Forelimb muscle (tissue), 1 donor: Measurements from ENCODE around the gene DNTTIP2. TPM values are rescaled to one million over a fixed set of nuclear protein-coding genes. Genes with fewer than 3 reads are reported as not detected.
"Not testable (repeated sequence)": the region's sequence is repeated elsewhere in the genome, so short reads cannot be mapped to it uniquely, and the experiment has no call there.

Source experiments
- DNase-seq: peaks from one replicate; pipeline ENCODE4 v3.0.0-alpha.2; 2013; ENCODE audit warnings: low read depth
- polyA plus RNA-seq: library from polyadenylated mRNA; unstranded; fragments of 120-200 nt; gene quantifications from one replicate; pipeline ENCODE4 v1.2.1, GENCODE V29; 2013; ENCODE audit not compliant: insufficient read length

DNTTIP2 gene
- polyA plus RNA-seq, 1 donor, result 40.3 TPM

- DNase-seq, result no peak
These were observed 1.5 kb downstream of the DNTTIP2 start for GRCh38 chr1:93877529-93877928.

GRCh38 chr1:93876244-93876643 is 2.8 kb downstream of the DNTTIP2 start:
- DNase-seq, result no peak

GRCh38 chr1:93874025-93874651 is 4.9 kb downstream of the DNTTIP2 start:
- no peak for DNase-seq

GRCh38 chr1:93871366-93871765 is 7.6 kb downstream of the DNTTIP2 start:
- DNase-seq, result no peak

DNA sequence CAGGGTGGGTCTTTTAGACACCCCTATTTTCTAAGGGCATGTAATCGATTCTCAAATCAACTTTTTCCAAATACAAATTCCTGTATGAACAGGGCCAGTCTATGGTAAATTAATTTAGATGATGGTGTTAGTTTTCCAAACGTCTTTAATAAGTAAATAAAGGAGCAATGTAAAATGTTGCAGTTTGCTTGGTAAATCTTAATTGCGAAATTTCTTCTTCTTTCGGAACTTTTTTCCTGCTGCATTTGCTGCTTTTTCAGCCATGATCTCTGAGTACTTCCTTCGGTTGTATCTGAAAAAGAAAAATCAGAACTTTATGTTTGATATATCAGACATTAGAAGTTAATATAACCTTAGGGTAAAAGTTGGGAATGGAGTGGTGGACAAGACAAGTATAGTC is 9.4 kb downstream of the DNTTIP2 start:
- DNase-seq, result no peak

DNA sequence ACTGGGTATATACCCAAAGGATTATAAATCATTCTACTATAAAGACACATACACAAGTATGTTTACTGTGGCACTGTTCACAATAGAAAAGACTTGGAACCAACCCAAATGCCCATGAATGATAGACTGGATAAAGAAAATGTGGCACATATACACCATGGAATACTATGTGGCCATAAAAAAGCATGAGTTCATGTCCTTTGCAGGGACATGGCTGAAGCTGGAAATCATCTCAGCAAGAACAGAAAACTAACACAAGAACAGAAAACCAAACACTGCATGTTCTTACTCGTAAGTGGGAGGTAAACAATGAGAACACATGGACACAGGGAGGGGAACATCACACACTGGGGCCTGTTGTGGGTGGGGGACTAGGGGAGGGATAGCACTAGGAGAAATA is 10.5 kb downstream of the DNTTIP2 start:
- DNase-seq, result not testable (repeated sequence)

DNA sequence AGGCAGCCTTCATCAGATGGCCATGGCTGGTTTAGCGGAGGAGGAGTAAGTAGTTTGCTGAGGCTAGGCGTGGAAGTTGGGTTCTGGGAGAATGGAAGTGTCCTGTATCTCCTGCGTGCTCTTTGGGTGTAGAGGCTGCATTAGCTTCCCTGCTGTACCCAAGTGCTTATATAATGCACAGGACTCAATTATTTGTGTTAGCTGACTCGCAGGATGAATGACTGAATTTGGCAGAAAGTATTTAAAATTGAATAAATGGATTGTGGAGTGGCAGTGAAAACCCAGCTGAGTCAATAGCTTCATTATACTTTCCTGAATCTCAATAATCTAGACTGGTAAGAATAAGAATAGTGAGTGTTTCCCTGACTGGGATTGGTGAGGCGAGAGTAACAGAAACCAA is 13.8 kb downstream of the DNTTIP2 start:
- no peak for DNase-seq

DNA sequence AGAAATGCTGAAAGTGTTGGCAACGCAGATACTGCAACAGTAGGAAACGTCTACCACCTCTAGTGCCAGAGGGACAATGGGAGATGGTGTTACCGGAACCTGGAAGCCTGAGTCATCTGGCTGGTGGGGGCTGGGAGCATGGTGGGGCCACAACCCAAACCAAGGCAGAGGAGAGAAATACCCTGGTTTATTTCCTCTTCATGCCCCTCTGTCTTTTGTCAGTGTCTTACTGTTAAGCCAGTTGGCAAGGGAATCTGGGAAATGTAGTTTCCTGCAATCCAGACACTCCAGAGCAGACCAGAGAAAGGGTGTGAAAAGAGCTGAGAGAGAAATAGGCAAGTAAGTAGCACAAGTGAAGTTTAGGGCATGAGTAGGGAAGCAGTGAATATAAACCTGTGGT is 14.8 kb downstream of the DNTTIP2 start:
- no peak for DNase-seq

DNA sequence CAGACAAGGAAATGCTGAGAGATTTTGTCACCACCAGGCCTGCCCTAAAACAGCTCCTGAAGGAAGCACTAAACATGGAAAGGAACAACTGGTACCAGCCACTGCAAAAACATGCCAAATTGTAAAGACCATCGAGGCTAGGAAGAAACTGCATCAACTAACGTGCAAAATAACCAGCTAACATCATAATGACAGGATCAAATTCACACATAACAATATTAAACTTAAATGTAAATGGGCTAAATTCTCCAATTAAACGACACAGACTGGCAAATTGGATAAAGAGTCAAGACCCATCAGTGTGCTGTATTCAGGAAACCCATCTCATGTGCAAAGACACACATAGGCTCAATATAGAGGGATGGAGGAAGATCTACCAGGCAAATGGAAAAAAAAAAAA is 21.4 kb downstream of the DNTTIP2 start:
- not testable (repeated sequence) for DNase-seq

- DNase-seq, result not testable (repeated sequence)
These were observed 23.0 kb downstream of the DNTTIP2 start for GRCh38 chr1:93855983-93856382.

DNA sequence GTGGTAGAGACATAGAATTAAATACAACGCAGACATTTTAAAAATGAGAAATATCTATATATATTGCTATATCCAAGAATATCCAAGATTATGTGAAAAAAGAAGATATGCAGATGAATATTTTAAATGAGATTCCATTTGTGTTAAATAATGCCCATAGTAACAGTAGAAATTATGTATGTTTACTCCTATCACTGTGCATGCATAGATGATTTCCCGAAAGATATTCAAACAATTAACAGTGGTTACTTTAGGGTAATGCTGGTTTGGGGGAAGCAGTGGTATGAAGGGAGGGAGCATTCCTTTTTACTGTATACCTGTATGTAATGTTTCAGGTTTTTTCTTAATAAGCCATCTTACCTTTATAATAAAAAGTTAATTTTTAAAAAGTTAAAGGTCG is 25.1 kb downstream of the DNTTIP2 start:
- no peak for DNase-seq

DNA sequence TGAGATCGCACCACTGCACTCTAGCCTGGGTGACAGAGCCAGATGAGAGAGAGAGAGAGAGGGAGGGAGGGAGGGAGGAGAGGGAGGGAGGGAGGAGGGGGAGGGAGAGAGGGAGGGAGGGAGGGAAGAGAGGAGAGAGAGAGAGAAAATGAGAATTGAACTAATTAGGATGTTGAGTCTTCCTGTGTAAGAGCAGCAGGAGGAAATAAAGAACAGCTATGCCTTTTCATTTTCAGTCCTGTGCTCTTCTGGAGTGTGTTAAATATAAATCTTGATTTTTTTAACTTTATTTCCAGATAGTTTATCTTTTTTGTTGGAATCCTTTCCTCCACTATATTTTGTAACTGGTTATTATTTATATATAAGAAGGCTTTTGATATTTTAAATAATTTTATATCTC is 27.1 kb downstream of the DNTTIP2 start:
- no peak for DNase-seq

GRCh38 chr1:93851327-93851712 is 27.7 kb downstream of the DNTTIP2 start:
- DNase-seq, result no peak

- not testable (repeated sequence) for DNase-seq
These were observed 28.2 kb downstream of the DNTTIP2 start for GRCh38 chr1:93850687-93851326.

- no peak for DNase-seq
These were observed 30.6 kb downstream of the DNTTIP2 start for GRCh38 chr1:93848350-93848883.

DNA sequence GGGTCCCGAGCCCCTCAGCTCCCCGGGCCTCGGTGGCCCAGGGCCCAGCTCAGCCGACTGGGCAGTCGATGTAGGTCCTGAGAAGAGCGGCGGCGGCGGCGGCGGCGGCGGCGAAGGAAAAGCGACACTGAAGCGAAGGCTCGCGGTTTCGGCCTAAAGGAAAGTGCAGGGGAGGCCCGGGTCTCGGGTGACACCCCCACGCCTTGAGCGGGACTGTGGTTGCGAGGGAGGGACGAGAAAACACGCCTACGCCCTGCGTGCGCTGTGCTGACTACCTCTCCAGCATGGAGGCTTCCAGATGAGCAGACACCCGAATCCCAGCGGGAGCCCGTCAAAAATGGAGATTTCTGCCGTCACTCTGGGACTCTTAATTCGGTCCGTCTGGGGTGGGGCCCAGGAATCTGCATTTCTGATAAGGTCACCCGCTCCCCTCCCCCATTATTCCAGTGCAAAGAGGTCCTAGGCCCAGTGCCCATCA is 31.2 kb downstream of the DNTTIP2 start:
- DNase-seq, result peak; percentile 20

DNA sequence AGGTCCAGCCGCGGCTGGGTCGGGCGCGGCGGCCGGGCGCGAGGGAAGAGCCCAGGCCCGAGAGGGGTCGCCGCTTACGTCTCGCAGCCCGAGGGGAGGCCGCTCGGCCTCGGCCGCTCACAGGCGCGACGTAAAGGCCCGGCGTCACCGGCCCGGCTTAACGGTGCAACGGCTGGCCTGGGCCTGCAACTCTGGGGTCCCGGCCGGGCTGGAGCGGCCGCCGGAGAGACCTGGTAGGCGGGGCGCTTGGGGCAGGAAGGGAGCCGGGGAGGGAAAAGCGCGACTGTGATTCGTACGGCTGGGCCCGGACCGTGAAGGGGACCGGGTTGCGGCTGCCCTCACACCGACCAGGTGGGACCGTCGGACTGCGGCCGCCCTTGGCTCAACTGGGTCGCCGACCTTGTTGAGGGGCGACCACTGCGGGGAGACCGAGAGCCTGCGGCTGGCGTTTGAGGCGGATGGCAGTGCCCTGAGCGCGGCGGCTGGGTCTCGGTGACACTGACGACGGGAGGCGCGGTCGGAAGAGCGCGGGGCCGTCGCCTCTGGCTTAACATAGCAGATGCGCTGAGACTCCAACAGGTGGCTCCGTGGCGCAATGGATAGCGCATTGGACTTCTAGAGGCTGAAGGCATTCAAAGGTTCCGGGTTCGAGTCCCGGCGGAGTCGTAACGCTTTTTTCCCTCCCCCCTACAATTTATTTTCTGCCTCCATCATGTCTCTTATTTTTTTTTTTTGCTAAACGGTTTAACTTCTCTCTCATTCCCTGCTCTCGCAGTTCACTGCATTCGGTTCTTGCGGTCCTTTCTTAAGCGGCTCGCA is 31.8 kb downstream of the DNTTIP2 start:
- peak; percentile 91 for DNase-seq

DNA sequence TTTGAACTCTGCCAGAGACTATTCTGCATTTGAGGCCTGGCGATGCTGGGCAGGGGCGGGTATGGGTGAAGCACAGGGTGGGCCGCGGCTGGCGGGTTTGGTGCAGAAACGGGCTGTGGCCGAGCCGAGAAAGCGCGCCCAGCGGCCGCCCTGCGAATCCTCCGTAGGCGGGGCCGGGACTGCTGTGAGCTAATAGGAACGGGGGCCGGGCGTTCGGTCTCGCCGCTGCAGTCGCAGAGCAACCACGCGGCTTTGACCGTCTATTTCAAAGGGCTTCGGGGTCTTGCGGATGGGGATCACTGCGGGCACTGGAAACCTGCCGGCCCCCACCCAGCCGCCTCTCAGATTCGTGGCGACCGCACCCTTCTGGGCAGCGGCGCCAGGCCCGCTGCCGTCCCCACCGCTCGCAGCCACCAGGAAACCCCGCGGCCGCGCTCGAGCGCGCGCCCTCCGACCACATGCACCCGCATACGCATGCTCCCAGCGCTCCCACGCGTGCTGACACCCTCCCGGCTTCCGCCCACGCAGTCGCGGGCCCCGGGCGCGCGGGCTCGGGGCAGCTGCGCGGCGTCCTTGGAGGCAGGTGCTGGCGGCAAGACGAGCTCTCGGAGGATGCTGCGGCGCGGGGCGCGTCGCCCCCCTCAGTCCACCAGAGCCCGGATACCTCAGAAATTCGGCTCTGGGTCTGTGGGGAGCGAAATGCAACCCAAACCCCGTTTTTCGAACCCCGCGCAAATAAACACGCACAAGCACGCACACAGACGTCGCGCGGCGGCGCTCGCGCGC is 32.6 kb downstream of the DNTTIP2 start:
- peak; percentile 44 for DNase-seq

- peak; percentile 43 for DNase-seq
These were observed 33.3 kb downstream of the DNTTIP2 start for GRCh38 chr1:93845538-93846205.

GRCh38 chr1:93844262-93845045 is 34.6 kb downstream of the DNTTIP2 start:
- DNase-seq, result peak; percentile 65
